Stomach (tissue), 19 donors: Measurements from ENCODE around the gene ASIP. TPM values are rescaled to one million over a fixed set of nuclear protein-coding genes. Genes with fewer than 3 reads are reported as not detected.

Experiments
- DNase-seq, 2 donors: peaks; one replicate each; pipeline versions ENCODE4 v3.0.0 to v3.0.0-alpha.2; 2013 to 2019
- H3K27ac ChIP-seq, 5 donors: fragments of 200-600 bp in 4 of 5; sonication (generic) in 4 of 5; one replicate each; pipeline ENCODE4 v1.5.1; 2013 to 2019; ENCODE audit warnings: mild to moderate bottlenecking in 1 of 5, moderate library complexity in 1 of 5
- H3K27me3 ChIP-seq, 3 donors: fragments of 200-600 bp; sonication (generic); one replicate each; pipeline ENCODE4 v1.5.1; 2017 to 2019; ENCODE audit warnings: mixed run types in 1 of 3
- H3K36me3 ChIP-seq, 4 donors: fragments of 200-600 bp; sonication (generic); 1 replicate in 3 of 4; 2 replicates in 1 of 4; pipeline ENCODE4 v1.5.1; 2016 to 2019
- H3K4me1 ChIP-seq, 4 donors: fragments of 200-600 bp; sonication (generic); one replicate each; pipeline ENCODE4 v1.5.1; 2016 to 2019
- H3K4me3 ChIP-seq, 4 donors: fragments of 200-600 bp; sonication (generic) in 3 of 4; one replicate each; pipeline ENCODE4 v1.5.1; 2016 to 2019; ENCODE audit warnings: mild to moderate bottlenecking in 1 of 4
- H3K9me3 ChIP-seq, 4 donors: fragments of 200-600 bp; sonication (generic); one replicate each; pipeline ENCODE4 v1.5.1; 2016 to 2019
- CTCF ChIP-seq, 7 experiments: fragments of 450-650 bp in 4 of 7; fragments of 200-600 bp in 3 of 7; sonication (generic) in 3 of 7; IDR thresholded peaks; one replicate each; pipeline ENCODE4 v1.5.1; 2016 to 2019; ENCODE audit warnings: antibody characterized with exemption in 7 of 7, control low read depth in 2 of 7, mild to moderate bottlenecking in 1 of 7
- EP300 ChIP-seq: sonication (generic); formaldehyde crosslinking; IDR thresholded peaks from one replicate; pipeline ENCODE4 v1.6.1; 2017; ENCODE audit warnings: antibody characterized with exemption
- POLR2A ChIP-seq, 4 donors: fragments of 450-650 bp; IDR thresholded peaks; one replicate each; pipeline ENCODE4 v1.6.1; 2016; ENCODE audit warnings: antibody characterized with exemption in 4 of 4, control low read depth in 2 of 4, mild to moderate bottlenecking in 1 of 4, moderate library complexity in 1 of 4
- POLR2AphosphoS5 ChIP-seq, 3 donors: sonication (generic); formaldehyde crosslinking; IDR thresholded peaks; one replicate each; pipeline ENCODE4 v1.6.1; 2016; ENCODE audit warnings: antibody characterized with exemption in 3 of 3
- WGBS, 5 donors: extraction: QIAGEN DNeasy Blood & Tissue Kit in 3 of 5; methylation state at CpG; one replicate each; pipeline versions ENCODE4 v1.1.5 to v1.1.7; 2013 to 2018; 5-methylcytosine and 5-hydroxymethylcytosine counted together
- intact Hi-C: fragments of 100-400 bp; cut with DNase I; formaldehyde crosslinking; loops from one replicate; pipeline ENCODE4 v1.15.1; 2023; ENCODE audit warnings: low total_unique reads
- long read RNA-seq, 10 donors: transcript quantifications; one replicate each; lab custom pipeline, GENCODE V29; 2026
- polyA plus RNA-seq, 3 donors: library from polyadenylated mRNA; stranded (reverse); fragments of 200-250 nt; gene quantifications; one replicate each; pipeline ENCODE4 v1.2.3, GENCODE V29; 2013
- total RNA-seq, 5 donors: library from RNA; depleted of rRNA; stranded (reverse); fragments of >200 nt; gene quantifications; one replicate each; pipeline versions ENCODE4 v1.1.0 to v1.2.3, GENCODE V29; 2014 to 2016
- donor health status: healthy with polysubstance abuse.
- donor health status: Bipolar disorder and iron deficiency.
- donor health status: healthy.

The ASIP gene
- total RNA-seq: not detected
- polyA plus RNA-seq: 1 to 10 TPM in 1 of 3 donors, under 1 TPM in 1, not detected in 1; 0.35 to 1.1 TPM
- long read RNA-seq, donor 1: 0 reads
- long read RNA-seq, donor 2, partial matches to known transcripts: 0 of 1 reads
- long read RNA-seq, donor 2, other reads (novel, unspliced or antisense): 0 of 1 reads
- long read RNA-seq, donor 3: 0 reads
- long read RNA-seq, donor 4: 0 reads
- long read RNA-seq, donor 5, partial matches to known transcripts: 13 of 37 reads
- long read RNA-seq, donor 5, other reads (novel, unspliced or antisense): 24 of 37 reads
- long read RNA-seq, donor 6, partial matches to known transcripts: 87 of 94 reads
- long read RNA-seq, donor 6, other reads (novel, unspliced or antisense): 7 of 94 reads
- long read RNA-seq, donor 7: 0 reads
- long read RNA-seq, donor 8: 0 reads
- long read RNA-seq, donor 9, partial matches to known transcripts: 21 of 34 reads
- long read RNA-seq, donor 9, other reads (novel, unspliced or antisense): 13 of 34 reads
- long read RNA-seq, donor 10: 0 reads

GRCh38 chr20:34240693-34241615 is at the start of gene ASIP:
Gene ASIP (plus strand): TSS chr20:34241423. CDS start chr20:34260375, 18,952 bp downstream.
- 65 to 76% (median 71%) methylated on average over 9 of the region's 9 CpGs for WGBS, 5 donors
- no peak for DNase-seq
- Histone ChIP-seq H3K9me3 (peaks cover 0 to 21% (median 9%) of the 10 kb centered on the region in 4 donors), H3K36me3 (no peaks in the 10 kb centered on the region), H3K27me3 (no peaks in the 10 kb centered on the region), H3K4me3 (no peak within 1 kb of the TSS), H3K4me1 (no peaks in the 10 kb centered on the region), H3K27ac (no peak within 1 kb of the TSS)
- TF ChIP-seq POLR2AphosphoS5 (IDR thresholded peaks at IDR 0.05) (no peak), CTCF (IDR thresholded peaks at IDR 0.05) (no peak), POLR2A (IDR thresholded peaks at IDR 0.05) (no peak), EP300 (no peak)
- intact Hi-C loops: no loop called here

GRCh38 chr20:34193051-34193450 is 48.2 kb upstream of the ASIP start:
- no peaks in the 10 kb centered on the region for H3K9me3 ChIP-seq

GRCh38 chr20:34199183-34199582 is 42.0 kb upstream of the ASIP start:
- Histone ChIP-seq H3K36me3 (no peaks in the 10 kb centered on the region), H3K27me3 (peaks cover 0 to 9% (median 0%) of the 10 kb centered on the region in 3 donors), H3K4me3 (no peak overlapping the region), H3K27ac (no peak overlapping the region), H3K9me3 (no peaks in the 10 kb centered on the region), H3K4me1 (no peaks in the 10 kb centered on the region)
- TF ChIP-seq POLR2AphosphoS5 (IDR thresholded peaks at IDR 0.05) (no peak), EP300 (no peak), POLR2A (IDR thresholded peaks at IDR 0.05) (no peak), CTCF (IDR thresholded peaks at IDR 0.05) (no peak)
- no peak for DNase-seq
- 66 to 79% (median 76%) methylated on average over 3 of the region's 3 CpGs for WGBS, 5 donors
- intact Hi-C loops: no loop called here

More at GRCh38 chr20:34193051-34193450, 48.2 kb upstream of the ASIP start:
- WGBS, 5 donors: 74 to 84% (median 81%) methylated on average over 3 of the region's 3 CpGs
- no peaks in the 10 kb centered on the region for H3K36me3 ChIP-seq
- TF ChIP-seq POLR2AphosphoS5 (IDR thresholded peaks at IDR 0.05): no peak
- no peak for TF ChIP-seq EP300
- TF ChIP-seq CTCF (IDR thresholded peaks at IDR 0.05): no peak
- no peak for TF ChIP-seq POLR2A (IDR thresholded peaks at IDR 0.05)
- peaks cover 0 to 9% (median 0%) of the 10 kb centered on the region in 3 donors for H3K27me3 ChIP-seq
- DNase-seq: no peak
- intact Hi-C loops: no loop called here
- no peak overlapping the region for H3K4me3 ChIP-seq
- H3K4me1 ChIP-seq: peaks cover 0 to 3% (median 0%) of the 10 kb centered on the region in 4 donors
- H3K27ac ChIP-seq: no peak overlapping the region

- H3K27me3 ChIP-seq: peaks cover 0 to 9% (median 0%) of the 10 kb centered on the region in 3 donors
- DNase-seq: no peak
- no peak overlapping the region for H3K27ac ChIP-seq
- WGBS, 5 donors: 79 to 83% (median 82%) methylated on average over 2 of the region's 2 CpGs
- intact Hi-C loops: no loop called here
- H3K4me3 ChIP-seq: no peak overlapping the region
- no peaks in the 10 kb centered on the region for H3K36me3 ChIP-seq
- no peaks in the 10 kb centered on the region for H3K9me3 ChIP-seq
- no peak for TF ChIP-seq CTCF (IDR thresholded peaks at IDR 0.05)
- no peak for TF ChIP-seq POLR2AphosphoS5 (IDR thresholded peaks at IDR 0.05)
- no peak for TF ChIP-seq POLR2A (IDR thresholded peaks at IDR 0.05)
- TF ChIP-seq EP300: no peak
- H3K4me1 ChIP-seq: no peaks in the 10 kb centered on the region
These were observed 41.2 kb upstream of the ASIP start for GRCh38 chr20:34200023-34200422.
